HG03139 (cell line): ENCODE results near the gene C6orf47.

ENCODE experiments used
- ATAC-seq: cut with Tn5 transposase; IDR thresholded peaks from one replicate; pipeline ENCODE4 v1.9.1; 2021; ENCODE audit not compliant: unreplicated experiment

C6orf47 gene

DNA sequence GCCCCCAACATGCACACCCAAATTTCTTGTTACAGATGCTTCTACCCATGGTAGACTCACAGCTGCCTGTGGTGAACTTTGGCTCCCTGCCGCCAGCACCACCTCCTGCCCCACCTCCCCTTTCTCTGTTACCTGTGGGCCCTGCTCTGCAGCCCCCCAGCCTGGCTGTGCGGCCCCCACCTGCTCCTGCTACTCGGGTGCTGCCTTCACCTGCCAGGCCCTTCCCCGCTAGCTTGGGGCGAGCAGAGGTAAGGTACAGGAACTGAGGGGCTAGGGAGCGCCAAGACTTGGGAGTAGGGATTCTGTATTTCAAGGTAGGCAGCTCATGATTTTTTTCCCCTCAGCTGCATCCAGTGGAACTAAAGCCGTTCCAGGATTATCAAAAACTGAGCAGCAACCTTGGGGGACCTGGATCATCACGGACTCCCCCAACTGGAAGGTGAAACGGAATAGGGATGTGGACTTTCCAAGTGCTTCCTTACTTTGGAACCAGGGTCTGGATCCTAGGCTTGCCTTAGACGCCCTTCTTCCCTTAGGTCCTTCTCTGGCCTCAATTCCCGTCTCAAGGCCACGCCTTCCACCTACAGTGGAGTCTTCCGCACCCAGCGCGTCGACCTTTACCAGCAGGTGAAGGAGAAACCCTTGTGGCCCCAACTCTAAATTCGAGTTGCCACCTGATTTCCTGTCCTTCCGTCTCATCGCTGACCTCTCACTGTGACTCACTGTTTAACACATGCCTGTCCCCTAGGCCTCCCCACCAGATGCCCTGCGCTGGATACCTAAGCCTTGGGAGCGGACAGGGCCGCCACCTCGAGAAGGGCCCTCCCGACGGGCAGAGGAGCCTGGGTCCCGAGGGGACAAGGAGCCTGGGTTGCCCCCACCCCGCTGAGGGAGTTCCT is 23.6 kb downstream of the C6orf47 start:
- ATAC-seq: no peak

- ATAC-seq: no peak
Measured at GRCh38 chr6:31634969-31635575, 25.5 kb downstream of the C6orf47 start.

DNA sequence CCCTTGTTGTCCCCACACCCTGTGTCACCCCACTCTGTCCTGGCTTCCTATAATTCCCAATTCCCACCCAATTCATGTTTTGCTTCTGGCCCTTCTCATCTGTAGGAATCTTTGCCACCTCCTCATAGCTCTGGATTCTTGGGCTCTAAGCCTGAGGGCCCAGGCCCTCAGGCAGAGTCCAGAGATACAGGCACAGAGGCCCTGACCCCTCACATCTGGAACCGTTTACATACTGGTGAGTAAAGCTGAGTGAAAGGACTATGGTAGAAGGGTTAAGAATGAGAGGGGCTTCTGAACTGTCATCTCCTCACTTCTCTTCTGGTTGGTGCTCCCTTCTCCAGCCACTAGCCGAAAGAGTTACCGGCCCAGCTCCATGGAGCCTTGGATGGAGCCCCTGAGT is 26.4 kb downstream of the C6orf47 start:
- ATAC-seq: no peak

DNA sequence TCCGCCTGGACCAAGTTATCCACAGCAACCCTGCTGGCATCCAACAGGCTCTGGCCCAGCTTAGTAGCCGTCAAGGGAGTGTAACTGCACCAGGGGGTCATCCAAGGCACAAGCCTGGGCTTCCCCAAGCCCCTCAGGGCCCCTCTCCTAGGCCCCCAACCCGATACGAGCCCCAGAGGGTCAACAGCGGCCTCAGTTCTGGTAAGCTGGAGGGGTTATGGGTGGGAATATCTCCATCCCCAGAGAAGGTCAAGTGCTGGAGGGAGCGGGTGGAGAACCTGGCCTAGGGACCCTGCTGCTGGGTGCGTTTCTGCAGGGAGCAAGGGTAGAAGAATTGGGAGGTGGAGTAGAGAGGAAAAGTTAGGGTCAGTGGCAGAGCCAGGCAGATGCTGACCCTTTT is 27.1 kb downstream of the C6orf47 start:
- no peak for ATAC-seq

GRCh38 chr6:31632279-31632946 is 28.2 kb downstream of the C6orf47 start:
- no peak for ATAC-seq

GRCh38 chr6:31631681-31632278 is 28.8 kb downstream of the C6orf47 start:
- ATAC-seq: no peak

DNA sequence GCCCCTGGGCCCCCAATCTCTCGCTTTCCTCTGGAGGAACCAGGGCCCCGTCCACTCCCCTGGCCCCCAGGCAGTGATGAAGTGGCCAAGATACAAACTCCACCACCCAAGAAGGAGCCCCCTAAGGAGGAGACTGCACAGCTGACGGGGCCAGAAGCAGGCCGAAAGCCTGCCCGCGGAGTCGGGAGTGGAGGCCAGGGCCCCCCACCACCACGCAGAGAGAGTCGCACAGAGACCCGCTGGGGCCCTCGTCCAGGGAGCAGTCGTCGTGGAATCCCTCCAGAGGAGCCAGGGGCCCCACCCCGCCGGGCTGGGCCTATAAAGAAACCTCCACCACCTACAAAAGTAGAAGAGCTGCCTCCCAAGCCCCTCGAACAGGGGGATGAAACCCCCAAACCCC is 29.4 kb downstream of the C6orf47 start:
- no peak for ATAC-seq

DNA sequence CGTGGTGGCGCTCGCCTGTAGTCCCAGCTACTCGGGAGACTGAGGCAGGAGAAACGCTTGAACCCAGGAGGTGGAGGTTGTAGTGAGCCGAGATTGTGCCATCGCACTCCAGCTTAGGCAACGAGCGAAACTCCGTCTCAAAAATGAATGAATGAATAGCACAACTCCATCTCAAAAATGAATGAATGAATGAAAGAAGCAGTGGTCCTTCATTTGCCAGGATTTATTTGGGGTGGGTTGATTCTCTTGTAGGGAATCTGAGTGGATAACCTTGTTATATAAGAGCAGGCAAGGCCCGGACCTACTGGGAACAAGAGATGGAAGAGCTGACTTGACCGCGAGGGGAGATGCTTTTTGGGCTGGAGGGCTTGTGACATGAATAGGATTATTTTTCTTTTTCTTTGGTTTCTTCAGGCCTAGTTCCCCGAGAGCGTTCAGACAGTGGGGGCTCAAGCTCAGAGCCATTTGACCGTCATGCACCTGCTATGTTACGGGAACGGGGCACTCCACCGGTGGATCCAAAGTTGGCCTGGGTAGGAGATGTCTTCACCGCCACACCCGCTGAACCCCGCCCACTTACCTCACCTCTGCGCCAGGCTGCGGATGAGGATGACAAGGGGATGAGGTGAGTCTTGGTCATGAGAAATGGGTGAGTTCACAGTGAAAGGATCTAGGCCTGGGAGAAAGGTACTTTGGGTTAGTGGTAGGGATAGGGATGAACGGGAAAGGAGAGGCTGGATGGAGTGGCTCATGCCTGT is 30.2 kb downstream of the C6orf47 start:
- ATAC-seq: no peak

DNA sequence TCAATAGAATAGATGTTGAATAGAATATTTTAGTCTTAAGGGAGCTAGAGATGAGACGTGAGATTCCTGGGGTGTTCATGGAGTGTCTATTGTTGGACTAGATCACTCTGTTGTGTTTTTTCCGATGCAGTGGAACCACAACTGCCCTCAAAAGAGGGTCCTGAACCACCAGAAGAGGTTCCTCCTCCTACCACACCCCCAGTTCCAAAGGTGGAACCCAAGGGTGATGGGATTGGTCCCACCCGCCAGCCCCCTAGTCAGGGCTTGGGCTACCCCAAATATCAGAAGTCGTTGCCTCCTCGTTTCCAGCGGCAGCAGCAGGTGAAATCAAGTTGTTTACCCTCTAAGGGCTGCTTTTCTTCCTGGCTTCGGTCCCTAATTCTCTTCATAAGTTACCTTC is 31.6 kb downstream of the C6orf47 start:
- no peak for ATAC-seq

- ATAC-seq: no peak
Measured at GRCh38 chr6:31627690-31628287, 32.8 kb downstream of the C6orf47 start.

DNA sequence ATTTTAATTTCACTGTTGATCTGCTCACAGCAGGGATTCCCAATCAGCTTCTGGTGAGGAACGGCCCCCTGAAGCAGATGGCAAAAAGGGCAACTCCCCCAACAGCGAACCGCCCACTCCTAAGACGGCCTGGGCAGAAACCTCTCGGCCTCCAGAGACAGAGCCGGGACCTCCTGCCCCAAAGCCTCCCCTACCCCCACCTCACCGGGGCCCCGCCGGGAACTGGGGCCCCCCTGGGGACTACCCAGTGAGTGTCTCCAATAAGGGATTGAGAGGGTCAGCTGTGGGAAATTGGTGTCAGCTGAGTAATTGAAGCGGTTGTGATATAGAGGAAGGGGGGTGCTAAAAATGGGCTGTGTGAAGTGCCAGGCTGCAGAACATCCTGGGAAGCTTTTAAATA is 33.6 kb downstream of the C6orf47 start:
- ATAC-seq: no peak

GRCh38 chr6:31624070-31624469 is 36.5 kb downstream of the C6orf47 start:
- no peak for ATAC-seq

GRCh38 chr6:31622684-31623091 is 37.9 kb downstream of the C6orf47 start:
- no peak for ATAC-seq

DNA sequence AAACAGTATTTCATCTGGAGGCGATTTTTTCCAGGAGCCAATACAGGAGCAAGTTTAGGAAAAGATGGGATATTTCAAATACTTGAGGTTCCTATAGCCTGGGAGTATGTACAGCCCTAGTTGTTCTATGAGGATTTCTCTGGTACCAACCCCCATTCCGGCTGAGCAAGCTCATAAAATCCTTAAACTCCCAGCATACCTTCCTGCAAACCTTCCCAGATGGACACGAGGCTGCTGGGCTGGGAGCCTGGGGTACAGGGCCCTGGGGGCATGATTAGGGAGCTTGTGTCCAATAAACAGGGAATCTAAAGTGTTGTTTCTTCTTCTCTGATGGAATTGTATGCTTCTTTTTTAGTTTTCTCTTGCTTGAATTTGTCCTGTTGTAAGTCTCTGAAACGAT is 38.6 kb downstream of the C6orf47 start:
- ATAC-seq: no peak

DNA sequence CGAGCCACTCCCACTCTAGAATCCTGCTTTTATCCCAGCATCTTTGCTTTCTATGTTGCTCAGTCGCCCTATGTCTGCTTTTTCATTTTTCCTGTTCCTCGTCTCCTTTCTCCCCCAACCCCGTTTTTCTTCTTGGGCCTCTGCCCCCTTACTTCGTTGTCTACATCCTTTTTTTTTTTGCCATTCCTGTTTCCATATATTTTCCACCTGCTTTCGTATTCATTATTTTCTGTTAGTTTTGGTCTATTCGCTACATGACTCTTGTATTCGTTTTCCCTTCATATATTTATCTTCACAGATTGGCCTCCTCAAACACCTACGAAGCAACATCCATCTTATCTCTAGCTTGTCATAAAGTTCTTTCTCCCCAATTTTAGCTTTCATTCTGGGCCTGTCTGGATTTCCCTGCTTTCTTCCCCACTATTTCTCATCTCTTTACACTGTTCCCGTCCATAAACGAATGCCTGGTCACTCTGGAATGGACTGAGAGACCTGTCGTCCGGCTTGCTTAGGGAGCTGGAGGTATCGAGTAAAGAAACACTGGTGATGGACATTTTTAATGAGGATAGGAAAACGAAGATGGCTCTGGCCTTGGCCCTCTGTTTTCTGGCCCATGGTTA is 39.1 kb downstream of the C6orf47 start:
- no peak for ATAC-seq

DNA sequence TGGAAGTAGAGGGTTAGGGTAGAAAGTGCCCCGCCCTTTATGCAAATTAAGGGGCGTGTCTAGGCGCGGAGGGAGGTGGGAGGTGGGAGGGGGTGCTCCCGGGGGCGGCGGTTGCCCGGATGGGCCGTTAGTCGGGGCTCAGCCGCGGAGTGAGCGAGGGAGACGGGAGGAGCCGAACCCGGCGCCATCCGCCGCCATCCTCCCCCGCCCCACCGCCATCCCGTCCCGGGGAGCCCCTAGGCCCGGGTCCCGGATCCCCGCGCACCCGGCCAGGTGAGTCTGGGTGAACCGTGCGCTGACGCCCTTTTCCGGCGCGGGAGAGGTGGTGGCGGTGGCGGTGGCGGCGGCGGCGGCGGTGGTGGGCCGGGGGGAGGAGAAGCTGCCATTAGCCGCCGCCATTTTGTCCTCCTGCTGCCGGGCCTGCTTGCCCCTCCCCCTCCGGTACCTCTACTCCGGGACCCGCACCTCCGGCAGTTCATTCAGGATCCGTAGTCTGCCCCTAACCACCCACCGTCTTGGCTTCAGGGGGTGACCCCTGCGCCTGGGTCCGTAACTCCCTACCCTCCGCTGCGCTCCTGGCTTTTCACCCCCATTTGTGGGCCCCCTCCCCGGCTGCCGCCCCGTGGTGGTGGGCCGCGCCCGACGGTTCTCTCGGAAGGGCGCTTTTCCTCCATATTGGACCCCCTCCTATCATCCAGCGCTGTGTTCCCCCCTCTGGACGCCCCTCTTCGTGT is 39.8 kb downstream of the C6orf47 start, which contains the start of gene PRRC2A:
Gene PRRC2A, plus strand, starts transcription at position 130 of the 734 bp plus-strand sequence. CDS start 2,075 bp downstream, outside the sequence.
- ATAC-seq: peak; percentile 64

GRCh38 chr6:31619805-31620585 is 40.6 kb downstream of the C6orf47 start:
- peak; percentile 60 for ATAC-seq

DNA sequence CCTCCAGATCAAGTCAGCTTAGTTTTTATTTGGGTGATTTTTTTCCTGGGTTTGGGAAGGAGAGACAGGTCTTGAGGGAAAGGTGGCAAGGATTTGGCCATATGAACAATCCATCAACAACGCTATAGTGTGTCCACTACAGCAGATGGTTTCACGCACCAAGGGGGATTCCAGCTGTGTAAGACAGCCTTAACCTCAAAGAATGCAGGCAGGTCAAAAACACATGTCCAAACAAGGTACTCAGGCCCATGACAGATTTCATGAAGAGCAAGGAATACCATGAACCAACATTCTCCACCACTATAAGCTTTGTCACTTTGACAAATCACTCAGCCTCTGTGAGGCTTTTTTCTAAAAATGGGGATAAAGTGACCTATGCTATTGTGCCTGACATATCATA is 43.6 kb downstream of the C6orf47 start:
- ATAC-seq: no peak
